MM.1S (cell line): ENCODE results near the gene KCND3.

Experiments used
- DNase-seq: peaks from one replicate; pipeline ENCODE4 v3.0.0-alpha.2; 2015
- H2AFZ ChIP-seq: fragments of 300-600 bp; sonication (generic); 2 replicates; pipeline ENCODE4 v1.6.0; 2016; ENCODE audit warnings: antibody characterized with exemption, low read length
- H3F3A ChIP-seq: fragments of 300-600 bp; sonication (generic); 2 replicates; pipeline ENCODE4 v1.6.1; 2016; ENCODE audit warnings: mild to moderate bottlenecking, antibody characterized with exemption, low read length, moderate library complexity, mixed read lengths; ENCODE audit not compliant: insufficient read depth
- H3K27ac ChIP-seq: fragments of 300-600 bp; sonication (generic); 2 replicates; pipeline ENCODE4 v1.5.1; 2016; ENCODE audit warnings: mild to moderate bottlenecking, low read length
- H3K27me3 ChIP-seq: fragments of 300-600 bp; sonication (generic); replicated peaks from 2 replicates; pipeline ENCODE4 v1.6.0; 2016; ENCODE audit warnings: low read length; ENCODE audit not compliant: insufficient read depth
- H3K36me3 ChIP-seq: fragments of 300-600 bp; sonication (generic); replicated peaks from 2 replicates; pipeline ENCODE4 v1.6.1; 2016; ENCODE audit warnings: mild to moderate bottlenecking, low read length, mixed read lengths; ENCODE audit not compliant: insufficient read depth
- H3K4me1 ChIP-seq: fragments of 300-600 bp; sonication (generic); 2 replicates; pipeline ENCODE4 v1.6.1; 2016; ENCODE audit warnings: low read length, mixed read lengths
- H3K4me2 ChIP-seq: fragments of 300-600 bp; sonication (generic); 2 replicates; pipeline ENCODE4 v1.6.0; 2016; ENCODE audit warnings: low read depth, low read length
- H3K4me3 ChIP-seq: fragments of 300-600 bp; sonication (generic); 2 replicates; pipeline ENCODE4 v1.5.1; 2016; ENCODE audit warnings: low read length, mixed read lengths
- H3K79me2 ChIP-seq: fragments of 300-600 bp; sonication (generic); 2 replicates; pipeline ENCODE4 v1.6.1; 2016; ENCODE audit warnings: mixed run types, low read length, mixed read lengths
- H3K9ac ChIP-seq: fragments of 300-600 bp; sonication (generic); 2 replicates; pipeline ENCODE4 v1.6.1; 2016; ENCODE audit warnings: low read length, mixed read lengths
- H3K9me2 ChIP-seq: fragments of 300-600 bp; sonication (generic); replicated peaks from 2 replicates; pipeline ENCODE4 v1.6.1; 2016; ENCODE audit warnings: mild to moderate bottlenecking, low read length, mixed read lengths; ENCODE audit not compliant: insufficient read depth
- H3K9me3 ChIP-seq: fragments of 300-600 bp; sonication (generic); replicated peaks from 2 replicates; pipeline ENCODE4 v1.6.1; 2016; ENCODE audit warnings: mild to moderate bottlenecking, low read length, mixed read lengths; ENCODE audit not compliant: insufficient read depth
- H4K20me1 ChIP-seq: fragments of 300-600 bp; sonication (generic); 2 replicates; pipeline ENCODE4 v1.6.1; 2016; ENCODE audit warnings: mild to moderate bottlenecking, low read length, moderate library complexity, mixed read lengths; ENCODE audit not compliant: insufficient read depth
- CTCF ChIP-seq: fragments of 300-600 bp; sonication (generic); IDR thresholded peaks from 2 replicates; pipeline ENCODE4 v1.5.1; 2016; ENCODE audit warnings: antibody characterized with exemption, low read length, mixed read lengths
- EZH2 ChIP-seq: fragments of 300-600 bp; sonication (generic); optimal IDR thresholded peaks from 2 replicates; pipeline ENCODE3; 2017; ENCODE audit warnings: low read depth, mild to moderate bottlenecking, antibody characterized with exemption, low read length, mixed read lengths
- EZH2phosphoT487 ChIP-seq: fragments of 300-600 bp; sonication (generic); IDR thresholded peaks from 2 replicates; pipeline ENCODE4 v1.6.1; 2018; ENCODE audit warnings: antibody characterized with exemption, low read length

Gene KCND3

GRCh38 chr1:111937147-111937725 lies 52.2 kb downstream of the KCND3 start:
- H4K20me1 ChIP-seq: no peaks in the 10 kb centered on the region
- no peak for DNase-seq

DNA sequence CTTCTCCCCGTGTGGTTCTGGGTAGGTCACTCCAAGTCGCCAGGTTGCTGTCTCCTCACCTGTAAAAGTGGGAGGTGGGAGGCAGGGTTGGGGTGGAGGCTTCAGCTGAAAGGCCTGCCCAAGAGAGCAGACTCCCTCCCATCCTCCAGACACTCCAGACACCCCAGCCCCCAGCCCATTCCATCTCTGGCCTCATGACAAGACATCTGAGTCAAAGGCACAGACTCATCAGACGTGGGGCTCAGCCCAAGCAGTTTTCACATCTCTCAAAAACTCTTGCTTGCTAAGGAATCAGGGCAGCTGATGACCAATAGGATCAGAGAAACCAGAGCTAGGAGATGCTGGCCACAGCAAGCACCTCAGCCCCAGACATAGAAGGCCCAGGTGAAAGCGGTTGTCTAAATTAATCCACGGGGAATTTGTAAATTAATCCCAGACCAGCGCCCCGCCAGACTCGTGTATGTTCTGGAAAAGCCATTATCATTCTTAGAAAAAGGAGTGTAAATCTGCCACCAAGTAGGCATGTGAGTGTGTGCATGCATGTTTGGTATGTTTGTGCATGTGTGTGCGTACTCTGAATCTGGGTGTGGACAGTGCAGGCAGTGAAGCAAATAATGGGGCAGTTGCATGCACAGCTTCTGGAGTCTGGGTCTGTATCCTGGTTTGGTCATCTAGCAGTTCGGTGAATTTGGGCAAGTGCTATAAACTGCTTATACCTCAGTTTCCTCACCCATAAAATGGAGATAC lies 55.2 kb downstream of the KCND3 start:
- no peak overlapping the region for H2AFZ ChIP-seq
- no peak overlapping the region for H3K4me3 ChIP-seq
- no peak overlapping the region for H3K27ac ChIP-seq
- H3K36me3 ChIP-seq: no peaks in the 10 kb centered on the region
- H3K9me2 ChIP-seq: no peaks in the 10 kb centered on the region
- H3K27me3 ChIP-seq: no peaks in the 10 kb centered on the region
- no peak overlapping the region for H3K9ac ChIP-seq
- no peak for TF ChIP-seq CTCF
- no peak for TF ChIP-seq EZH2phosphoT487
- TF ChIP-seq EZH2: no peak
- H3F3A ChIP-seq: no peaks in the 10 kb centered on the region
- no peak for DNase-seq
- H3K79me2 ChIP-seq: no peaks in the 10 kb centered on the region
- H3K4me2 ChIP-seq: no peak overlapping the region
- H3K9me3 ChIP-seq: no peaks in the 10 kb centered on the region
- H4K20me1 ChIP-seq: no peaks in the 10 kb centered on the region
- H3K4me1 ChIP-seq: no peaks in the 10 kb centered on the region

More at GRCh38 chr1:111937147-111937725, 52.2 kb downstream of the KCND3 start:
- Histone ChIP-seq H2AFZ (no peak overlapping the region), H3K4me1 (no peaks in the 10 kb centered on the region), H3K27me3 (no peaks in the 10 kb centered on the region), H3K4me2 (no peak overlapping the region), H3K27ac (no peak overlapping the region), H3K4me3 (no peak overlapping the region), H3K9me3 (no peaks in the 10 kb centered on the region), H3F3A (no peaks in the 10 kb centered on the region), H3K9me2 (no peaks in the 10 kb centered on the region), H3K36me3 (no peaks in the 10 kb centered on the region), H3K79me2 (no peaks in the 10 kb centered on the region), H3K9ac (no peak overlapping the region)
- TF ChIP-seq EZH2 (no peak), EZH2phosphoT487 (no peak), CTCF (no peak)

DNA sequence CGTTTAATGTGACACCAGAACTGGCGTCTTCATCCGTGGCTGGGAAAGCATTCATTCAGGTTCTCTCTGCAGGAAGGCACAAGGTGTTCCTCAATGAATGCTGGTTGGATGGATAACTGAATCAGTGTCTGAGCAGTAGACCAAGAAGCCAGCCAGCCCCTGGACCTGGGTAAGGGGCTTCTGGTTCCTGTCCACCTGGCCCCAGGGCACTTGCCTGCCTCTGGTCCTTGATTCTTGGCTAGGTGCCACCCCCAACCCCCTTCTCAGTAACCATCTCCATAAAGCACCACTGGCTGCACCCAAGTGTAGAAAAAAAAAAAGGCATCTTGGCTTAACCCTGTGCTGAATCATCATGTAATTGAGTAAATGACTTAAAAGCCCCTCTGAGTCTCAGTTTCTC lies 59.1 kb downstream of the KCND3 start:
- Histone ChIP-seq H3K9ac (no peak overlapping the region), H3K9me2 (no peaks in the 10 kb centered on the region), H3K4me3 (no peak overlapping the region), H4K20me1 (no peaks in the 10 kb centered on the region), H3K9me3 (no peaks in the 10 kb centered on the region), H3K4me1 (no peaks in the 10 kb centered on the region), H3K4me2 (no peak overlapping the region), H2AFZ (no peak overlapping the region), H3K79me2 (no peaks in the 10 kb centered on the region), H3F3A (no peaks in the 10 kb centered on the region), H3K27ac (no peak overlapping the region), H3K27me3 (no peaks in the 10 kb centered on the region), H3K36me3 (no peaks in the 10 kb centered on the region)
- no peak for TF ChIP-seq EZH2
- no peak for TF ChIP-seq EZH2phosphoT487
- no peak for TF ChIP-seq CTCF
- DNase-seq: no peak
